ENCODE results near the gene PLCB2. TPM values are rescaled to one million over a fixed set of nuclear protein-coding genes. Genes with fewer than 3 reads are reported as not detected.

PLCB2 gene
- polyA plus RNA-seq, 1 donor (not counting 4 experiments of a cell fraction or from before 2014, with no cell fraction given): 0.73 TPM

GRCh38 chr15:40289140-40289775, 18.5 kb downstream of the PLCB2 start:
- no peaks in the 10 kb centered on the region for H4K20me1 ChIP-seq (ENCODE audit: control insufficient read depth, extremely low read depth, insufficient read depth, low read length)
- peaks cover 10% of the 10 kb centered on the region for H3K4me1 ChIP-seq (ENCODE audit: control insufficient read depth, extremely low read depth, insufficient read depth, low read length)
- dilution Hi-C loops (cut with MboI; ENCODE audit: extremely low pct_ligation_motif_present, low sequenced_read_pairs): no loop called here
- TF ChIP-seq CTCF (optimal IDR thresholded peaks at IDR 0.05 in 1 of 3, IDR thresholded peaks at IDR 0.05 in 1 of 3, conservative IDR thresholded peaks at IDR 0.05 in 1 of 3; ENCODE audit: extremely low read depth in 1 of 3, insufficient read depth in 2 of 3, low read length in 3 of 3) (peak in 2 of 3 experiments; percentile 14 to 40), EZH2 (IDR thresholded peaks at IDR 0.05; ENCODE audit: low read length) (no peak)
- H3K9me1 ChIP-seq (ENCODE audit: control insufficient read depth, extremely low read depth, insufficient read depth, low read length): no peaks in the 10 kb centered on the region
- H3K4me3 ChIP-seq (ENCODE audit: control insufficient read depth in 2 of 3, extremely low read depth in 1 of 3, insufficient read depth in 2 of 3, low read depth in 1 of 3, low read length in 3 of 3): no peak overlapping the region
- no peaks in the 10 kb centered on the region for H3K9me3 ChIP-seq (ENCODE audit: control insufficient read depth, low read depth, low read length)
- H3K27me3 ChIP-seq (ENCODE audit: control insufficient read depth, extremely low read depth, insufficient read depth, low read length): peaks cover 36% of the 10 kb centered on the region
- H2AFZ ChIP-seq (ENCODE audit: control insufficient read depth, low read length): no peak overlapping the region
- no peak overlapping the region for H3K4me2 ChIP-seq (ENCODE audit: control insufficient read depth, extremely low read depth, insufficient read depth, low read depth, low read length)
- DNase-seq (ENCODE audit: low read depth, low spot score) (no peak), FAIRE-seq (peak; percentile 44)
- no peaks in the 10 kb centered on the region for H3K79me2 ChIP-seq (ENCODE audit: control insufficient read depth, insufficient read depth, low read length)
- H3K9ac ChIP-seq (ENCODE audit: control insufficient read depth, extremely low read depth, insufficient read depth, low read length): no peak overlapping the region
- no peaks in the 10 kb centered on the region for H3K36me3 ChIP-seq (ENCODE audit: control insufficient read depth in 2 of 2, extremely low read depth in 1 of 2, insufficient read depth in 2 of 2, low read length in 2 of 2)
- no peak overlapping the region for H3K27ac ChIP-seq (ENCODE audit: control insufficient read depth, insufficient read depth, low read length)

- no peak for DNase-seq (ENCODE audit: low read depth, low spot score)
- no peaks in the 10 kb centered on the region for H3K36me3 ChIP-seq (ENCODE audit: control insufficient read depth in 2 of 2, extremely low read depth in 1 of 2, insufficient read depth in 2 of 2, low read length in 2 of 2)
- H3K4me2 ChIP-seq (ENCODE audit: control insufficient read depth, extremely low read depth, insufficient read depth, low read depth, low read length): no peak overlapping the region
- no peak for FAIRE-seq
- no peaks in the 10 kb centered on the region for H4K20me1 ChIP-seq (ENCODE audit: control insufficient read depth, extremely low read depth, insufficient read depth, low read length)
- H3K4me1 ChIP-seq (ENCODE audit: control insufficient read depth, extremely low read depth, insufficient read depth, low read length): peaks cover 10% of the 10 kb centered on the region
- H3K9me1 ChIP-seq (ENCODE audit: control insufficient read depth, extremely low read depth, insufficient read depth, low read length): no peaks in the 10 kb centered on the region
- H3K9ac ChIP-seq (ENCODE audit: control insufficient read depth, extremely low read depth, insufficient read depth, low read length): no peak overlapping the region
- dilution Hi-C loops (cut with MboI; ENCODE audit: extremely low pct_ligation_motif_present, low sequenced_read_pairs): no loop called here
- no peaks in the 10 kb centered on the region for H3K9me3 ChIP-seq (ENCODE audit: control insufficient read depth, low read depth, low read length)
- TF ChIP-seq CTCF (optimal IDR thresholded peaks at IDR 0.05 in 1 of 3, IDR thresholded peaks at IDR 0.05 in 1 of 3, conservative IDR thresholded peaks at IDR 0.05 in 1 of 3; ENCODE audit: extremely low read depth in 1 of 3, insufficient read depth in 2 of 3, low read length in 3 of 3): no peak
- no peaks in the 10 kb centered on the region for H3K79me2 ChIP-seq (ENCODE audit: control insufficient read depth, insufficient read depth, low read length)
- H3K27me3 ChIP-seq (ENCODE audit: control insufficient read depth, extremely low read depth, insufficient read depth, low read length): peaks cover 42% of the 10 kb centered on the region
- H2AFZ ChIP-seq (ENCODE audit: control insufficient read depth, low read length): no peak overlapping the region
- no peak overlapping the region for H3K4me3 ChIP-seq (ENCODE audit: control insufficient read depth in 2 of 3, extremely low read depth in 1 of 3, insufficient read depth in 2 of 3, low read depth in 1 of 3, low read length in 3 of 3)
- H3K27ac ChIP-seq (ENCODE audit: control insufficient read depth, insufficient read depth, low read length): no peak overlapping the region
Measured at GRCh38 chr15:40287968-40288367, 19.8 kb downstream of the PLCB2 start.

All from keratinocyte (primary cell).